Measurements from ENCODE around the gene POU2F2. TPM values are rescaled to one million over a fixed set of nuclear protein-coding genes. Genes with fewer than 3 reads are reported as not detected.

POU2F2 gene
- total and polyA plus RNA-seq, 9 of the 15 experiments (the other 6 are each of a cell fraction or from before 2014, with no cell fraction given) = 0.03 to 0.68 (median 0.14) TPM

DNA sequence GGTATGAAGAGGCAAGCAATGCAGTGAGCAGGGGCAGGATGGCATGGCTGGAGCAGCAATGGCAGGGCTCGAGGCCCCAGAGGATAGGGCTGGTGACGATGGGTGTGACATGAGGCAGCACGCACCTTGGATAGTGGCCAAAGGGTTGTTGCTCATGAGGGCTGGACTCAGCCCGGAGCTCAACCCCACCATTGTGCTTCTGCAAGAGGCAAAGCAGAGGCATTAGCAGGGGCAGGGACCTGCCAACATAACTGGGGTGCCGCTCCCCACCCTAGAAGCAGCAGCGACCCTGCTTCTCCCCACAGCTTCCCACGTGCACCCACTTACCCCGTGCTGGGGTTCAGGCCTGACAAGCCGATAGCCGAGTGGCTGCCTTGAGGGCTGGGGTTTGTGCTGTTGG, 40.5 kb downstream of the POU2F2 start (continued):
- TF ChIP-seq, protein P1, sequence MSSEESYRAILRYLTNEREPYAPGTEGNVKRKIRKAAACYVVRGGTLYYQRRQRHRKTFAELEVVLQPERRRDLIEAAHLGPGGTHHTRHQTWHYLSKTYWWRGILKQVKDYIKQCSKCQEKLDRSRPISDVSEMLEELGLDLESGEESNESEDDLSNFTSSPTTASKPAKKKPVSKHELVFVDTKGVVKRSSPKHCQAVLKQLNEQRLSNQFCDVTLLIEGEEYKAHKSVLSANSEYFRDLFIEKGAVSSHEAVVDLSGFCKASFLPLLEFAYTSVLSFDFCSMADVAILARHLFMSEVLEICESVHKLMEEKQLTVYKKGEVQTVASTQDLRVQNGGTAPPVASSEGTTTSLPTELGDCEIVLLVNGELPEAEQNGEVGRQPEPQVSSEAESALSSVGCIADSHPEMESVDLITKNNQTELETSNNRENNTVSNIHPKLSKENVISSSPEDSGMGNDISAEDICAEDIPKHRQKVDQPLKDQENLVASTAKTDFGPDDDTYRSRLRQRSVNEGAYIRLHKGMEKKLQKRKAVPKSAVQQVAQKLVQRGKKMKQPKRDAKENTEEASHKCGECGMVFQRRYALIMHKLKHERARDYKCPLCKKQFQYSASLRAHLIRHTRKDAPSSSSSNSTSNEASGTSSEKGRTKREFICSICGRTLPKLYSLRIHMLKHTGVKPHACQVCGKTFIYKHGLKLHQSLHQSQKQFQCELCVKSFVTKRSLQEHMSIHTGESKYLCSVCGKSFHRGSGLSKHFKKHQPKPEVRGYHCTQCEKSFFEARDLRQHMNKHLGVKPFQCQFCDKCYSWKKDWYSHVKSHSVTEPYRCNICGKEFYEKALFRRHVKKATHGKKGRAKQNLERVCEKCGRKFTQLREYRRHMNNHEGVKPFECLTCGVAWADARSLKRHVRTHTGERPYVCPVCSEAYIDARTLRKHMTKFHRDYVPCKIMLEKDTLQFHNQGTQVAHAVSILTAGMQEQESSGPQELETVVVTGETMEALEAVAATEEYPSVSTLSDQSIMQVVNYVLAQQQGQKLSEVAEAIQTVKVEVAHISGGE (CRISPR knock-in tag; IDR thresholded peaks at IDR 0.05) = no peak
- peak; percentile 97 for TF ChIP-seq ZBTB17 (CRISPR knock-in tag; IDR thresholded peaks at IDR 0.05)
- peak; percentile 85 for TF ChIP-seq NFIC (IDR thresholded peaks at IDR 0.05)
- 0 out of 2 replicates have a peak, but pooled peaks have one; percentile 36 for TF ChIP-seq NR4A1 (CRISPR knock-in tag; IDR thresholded peaks at IDR 0.05)
- TF ChIP-seq NR4A1 (tag; IDR thresholded peaks at IDR 0.05) = no peak
- peak in 1 of 2 experiments; percentile 38; a peak in 1 of 4 replicates for TF ChIP-seq MNT (conservative IDR thresholded peaks at IDR 0.05)
- peak; percentile 75 for TF ChIP-seq MAX (CRISPR knock-in tag; IDR thresholded peaks at IDR 0.05)
- peak in 1 of 2 experiments; percentile 50; a peak in 2 of 4 replicates for TF ChIP-seq ZMIZ1 (IDR thresholded peaks at IDR 0.05; ENCODE audit: low read depth in 2 of 2, low read length in 2 of 2)
- TF ChIP-seq E2F6 (IDR thresholded peaks at IDR 0.05; ENCODE audit: borderline replicate concordance in 1 of 2, extremely low read depth in 1 of 2, insufficient read depth in 1 of 2, insufficient read length in 1 of 2, low read depth in 1 of 2, low read length in 1 of 2, poor library complexity in 1 of 2, severe bottlenecking in 1 of 2) = peak; percentile 33 to 58
- peak in 1 of 2 experiments; percentile 77; a peak in 2 of 4 replicates for TF ChIP-seq MLLT1 (IDR thresholded peaks at IDR 0.05)

Data from K562 (cell line).